Keratinocyte (primary cell): ENCODE measurements around the gene SLU7.

Experiments used
- CTCF ChIP-seq, 3 experiments: IDR thresholded peaks in 1 of 3; conservative IDR thresholded peaks in 1 of 3; optimal IDR thresholded peaks in 1 of 3; 2 replicates in 2 of 3; 3 replicates in 1 of 3; pipeline versions ENCODE3 to v1.5.1; 2011; ENCODE audit warnings: low read length in 3 of 3, mild to moderate bottlenecking in 3 of 3, moderate library complexity in 2 of 3, control low read depth in 1 of 3, inconsistent platforms in 1 of 3; ENCODE audit not compliant: insufficient read depth in 2 of 3; ENCODE audit errors: extremely low read depth in 1 of 3
- EZH2 ChIP-seq: IDR thresholded peaks from one replicate; pipeline ENCODE4 v1.6.1; 2012; ENCODE audit warnings: inconsistent platforms, mild to moderate bottlenecking, low read length, moderate library complexity

GRCh38 chr5:160466889-160467554 lies 48.1 kb upstream of the SLU7 start:
- TF ChIP-seq CTCF (optimal IDR thresholded peaks at IDR 0.05 in 1 of 3, IDR thresholded peaks at IDR 0.05 in 1 of 3, conservative IDR thresholded peaks at IDR 0.05 in 1 of 3; ENCODE audit: extremely low read depth in 1 of 3, insufficient read depth in 2 of 3, low read length in 3 of 3) (no peak), EZH2 (no peak)
